HG02588 (cell line): ENCODE data around the gene SHB.
A peak's percentile ranks its signal among the peaks of the same experiment; 100 is the strongest.

Source experiments
- ATAC-seq: cut with Tn5 transposase; IDR thresholded peaks from one replicate; pipeline ENCODE4 v1.9.1; 2021; ENCODE audit warnings: mild to moderate bottlenecking, moderate library complexity; ENCODE audit not compliant: unreplicated experiment

The SHB gene

GRCh38 chr9:38010918-38011704, 57.9 kb downstream of the SHB start:
- ATAC-seq, result no peak

GRCh38 chr9:38009990-38010389, 59.0 kb downstream of the SHB start:
- no peak for ATAC-seq

GRCh38 chr9:38009035-38009501, 60.0 kb downstream of the SHB start:
- ATAC-seq, result no peak

- ATAC-seq, result peak; percentile 78
Measured at GRCh38 chr9:38008168-38009034, 60.6 kb downstream of the SHB start.

GRCh38 chr9:38007016-38007415, 62.0 kb downstream of the SHB start:
- no peak for ATAC-seq

- ATAC-seq, result no peak
Measured at GRCh38 chr9:38006163-38006562, 62.9 kb downstream of the SHB start.

GRCh38 chr9:38004809-38005560, 64.0 kb downstream of the SHB start:
- ATAC-seq, result no peak

- ATAC-seq, result no peak
Measured at GRCh38 chr9:38003946-38004808, 64.8 kb downstream of the SHB start.

GRCh38 chr9:38003230-38003629, 65.8 kb downstream of the SHB start:
- ATAC-seq, result no peak

- ATAC-seq, result no peak
Measured at GRCh38 chr9:38001430-38001829, 67.6 kb downstream of the SHB start.

GRCh38 chr9:38000735-38001134, 68.3 kb downstream of the SHB start:
- peak; percentile 56 for ATAC-seq

GRCh38 chr9:38000332-38000731, 68.7 kb downstream of the SHB start:
- ATAC-seq, result no peak

GRCh38 chr9:37999588-38000189, 69.3 kb downstream of the SHB start:
- no peak for ATAC-seq

GRCh38 chr9:37998881-37999587, 70.0 kb downstream of the SHB start:
- ATAC-seq, result no peak

- no peak for ATAC-seq
Measured at GRCh38 chr9:37997636-37998374, 71.2 kb downstream of the SHB start.

GRCh38 chr9:37996819-37997217, 72.2 kb downstream of the SHB start:
- no peak for ATAC-seq

GRCh38 chr9:37995961-37996818, 72.8 kb downstream of the SHB start:
- ATAC-seq, result no peak

- ATAC-seq, result no peak
Measured at GRCh38 chr9:37995348-37995737, 73.7 kb downstream of the SHB start.
